ENCODE measurements around the gene GPX4. TPM values are rescaled to one million over a fixed set of nuclear protein-coding genes. Genes with fewer than 3 reads are reported as not detected.

GPX4 gene
- polyA plus RNA-seq, 1 donor from 2014 or later, result 713 TPM

DNA sequence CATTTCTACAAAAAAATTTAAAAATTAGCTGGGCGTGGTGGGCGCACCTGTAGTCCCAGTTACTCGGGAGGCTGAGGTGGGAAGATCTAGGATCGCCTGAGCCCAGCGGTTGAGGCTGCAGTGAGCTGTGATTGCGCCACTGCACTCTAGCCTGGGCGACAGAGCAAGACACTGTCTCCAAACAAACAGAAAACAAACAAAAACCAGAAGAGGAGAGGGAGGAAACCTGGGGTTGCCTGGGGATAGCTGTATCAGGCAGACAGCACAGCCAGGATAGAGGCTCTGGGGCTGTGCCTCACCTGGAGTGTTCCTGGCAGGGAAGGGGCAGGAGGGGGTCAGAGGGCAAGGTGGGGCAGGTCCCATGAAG lies 6.0 kb upstream of the GPX4 start:
- TF ChIP-seq, protein P1, sequence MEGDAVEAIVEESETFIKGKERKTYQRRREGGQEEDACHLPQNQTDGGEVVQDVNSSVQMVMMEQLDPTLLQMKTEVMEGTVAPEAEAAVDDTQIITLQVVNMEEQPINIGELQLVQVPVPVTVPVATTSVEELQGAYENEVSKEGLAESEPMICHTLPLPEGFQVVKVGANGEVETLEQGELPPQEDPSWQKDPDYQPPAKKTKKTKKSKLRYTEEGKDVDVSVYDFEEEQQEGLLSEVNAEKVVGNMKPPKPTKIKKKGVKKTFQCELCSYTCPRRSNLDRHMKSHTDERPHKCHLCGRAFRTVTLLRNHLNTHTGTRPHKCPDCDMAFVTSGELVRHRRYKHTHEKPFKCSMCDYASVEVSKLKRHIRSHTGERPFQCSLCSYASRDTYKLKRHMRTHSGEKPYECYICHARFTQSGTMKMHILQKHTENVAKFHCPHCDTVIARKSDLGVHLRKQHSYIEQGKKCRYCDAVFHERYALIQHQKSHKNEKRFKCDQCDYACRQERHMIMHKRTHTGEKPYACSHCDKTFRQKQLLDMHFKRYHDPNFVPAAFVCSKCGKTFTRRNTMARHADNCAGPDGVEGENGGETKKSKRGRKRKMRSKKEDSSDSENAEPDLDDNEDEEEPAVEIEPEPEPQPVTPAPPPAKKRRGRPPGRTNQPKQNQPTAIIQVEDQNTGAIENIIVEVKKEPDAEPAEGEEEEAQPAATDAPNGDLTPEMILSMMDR (IDR thresholded peaks at IDR 0.05; ENCODE audit: poor library complexity, severe bottlenecking), result no peak
- TF ChIP-seq EP300 (conservative IDR thresholded peaks at IDR 0.05; ENCODE audit: poor library complexity, severe bottlenecking) (no peak), RAD21 (conservative IDR thresholded peaks at IDR 0.05) (no peak)
- H3K4me3 ChIP-seq (ENCODE audit: low read length), result no peak overlapping the region
- peaks cover 3% of the 10 kb centered on the region for H4K20me1 ChIP-seq (ENCODE audit: insufficient read depth)
- no peaks in the 10 kb centered on the region for H3K36me3 ChIP-seq (ENCODE audit: insufficient read depth, low read length)
- H3K9me3 ChIP-seq (ENCODE audit: low read length), result no peaks in the 10 kb centered on the region
- H2AFZ ChIP-seq (ENCODE audit: low read depth, low read length), result no peak overlapping the region
- no peak overlapping the region for H3K4me2 ChIP-seq (ENCODE audit: low read length)
- H3K9me2 ChIP-seq (ENCODE audit: insufficient read depth, low read length), result no peaks in the 10 kb centered on the region
- peaks cover 14% of the 10 kb centered on the region for H3K79me2 ChIP-seq (replicated peaks; ENCODE audit: insufficient read depth, low read length)
- H3K9ac ChIP-seq (ENCODE audit: low read length), result no peak overlapping the region
- H3K27me3 ChIP-seq (ENCODE audit: insufficient read depth, low read depth, low read length), result no peaks in the 10 kb centered on the region
- no peaks in the 10 kb centered on the region for H3F3A ChIP-seq (ENCODE audit: insufficient read depth, low read length, poor library complexity, severe bottlenecking)
- no peak overlapping the region for H3K27ac ChIP-seq (ENCODE audit: low read length)

DNA sequence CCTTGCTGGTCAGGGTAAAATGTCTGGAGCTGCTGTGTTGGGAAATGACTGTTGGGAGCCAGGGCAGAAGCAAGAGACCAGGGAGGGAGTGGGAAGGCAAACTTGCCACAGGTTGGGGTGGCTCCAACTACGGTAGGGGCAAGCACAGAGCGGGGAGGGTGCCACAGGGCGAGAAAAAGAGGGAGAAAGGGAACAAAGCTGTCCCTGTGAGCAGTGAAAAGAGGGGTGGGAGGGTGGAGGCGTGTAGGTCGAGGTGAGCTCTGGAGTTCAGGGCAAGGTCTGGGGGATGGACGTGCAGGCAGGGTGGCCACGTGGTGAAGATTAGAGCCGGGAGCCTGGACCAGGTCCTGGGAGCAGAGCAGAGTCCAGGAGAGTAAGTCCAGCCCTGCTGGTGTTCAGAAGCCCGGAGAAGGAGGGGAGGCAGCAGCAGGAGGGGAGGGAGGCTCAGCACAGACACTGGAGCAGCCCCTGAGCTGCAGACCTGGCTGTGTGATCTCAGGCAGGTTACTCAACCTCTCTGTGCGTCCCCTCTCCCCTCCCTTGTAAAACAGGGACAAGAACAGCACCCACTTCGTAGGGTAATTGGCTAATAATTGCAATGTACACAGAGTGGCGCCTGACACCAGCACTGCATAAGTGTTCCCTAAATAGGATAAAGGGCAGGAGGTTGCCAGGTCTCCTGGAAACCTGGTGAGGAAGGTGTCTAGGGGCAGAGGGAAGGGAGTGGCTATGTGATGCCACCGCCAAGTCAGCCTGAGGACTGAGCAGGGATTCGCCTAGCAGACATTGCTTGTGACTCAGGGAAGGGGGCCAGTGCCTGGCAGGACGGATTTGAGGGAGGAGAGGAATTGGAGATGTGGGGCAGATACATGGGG lies 5.4 kb upstream of the GPX4 start:
- Histone ChIP-seq H3K9me2 (ENCODE audit: insufficient read depth, low read length) (no peaks in the 10 kb centered on the region), H3K79me2 (replicated peaks; ENCODE audit: insufficient read depth, low read length) (peaks cover 14% of the 10 kb centered on the region), H3K36me3 (ENCODE audit: insufficient read depth, low read length) (no peaks in the 10 kb centered on the region), H3K4me2 (ENCODE audit: low read length) (no peak overlapping the region), H3K4me3 (ENCODE audit: low read length) (no peak overlapping the region), H2AFZ (ENCODE audit: low read depth, low read length) (no peak overlapping the region), H3K27me3 (ENCODE audit: insufficient read depth, low read depth, low read length) (no peaks in the 10 kb centered on the region), H3K9ac (ENCODE audit: low read length) (no peak overlapping the region), H3K9me3 (ENCODE audit: low read length) (no peaks in the 10 kb centered on the region), H3K27ac (ENCODE audit: low read length) (no peak overlapping the region), H3F3A (ENCODE audit: insufficient read depth, low read length, poor library complexity, severe bottlenecking) (no peaks in the 10 kb centered on the region), H4K20me1 (ENCODE audit: insufficient read depth) (peaks cover 3% of the 10 kb centered on the region)
- TF ChIP-seq TAF1 (IDR thresholded peaks at IDR 0.05; ENCODE audit: low read depth), result no peak
- TF ChIP-seq, protein P1 (IDR thresholded peaks at IDR 0.05; ENCODE audit: poor library complexity, severe bottlenecking), result no peak

DNA sequence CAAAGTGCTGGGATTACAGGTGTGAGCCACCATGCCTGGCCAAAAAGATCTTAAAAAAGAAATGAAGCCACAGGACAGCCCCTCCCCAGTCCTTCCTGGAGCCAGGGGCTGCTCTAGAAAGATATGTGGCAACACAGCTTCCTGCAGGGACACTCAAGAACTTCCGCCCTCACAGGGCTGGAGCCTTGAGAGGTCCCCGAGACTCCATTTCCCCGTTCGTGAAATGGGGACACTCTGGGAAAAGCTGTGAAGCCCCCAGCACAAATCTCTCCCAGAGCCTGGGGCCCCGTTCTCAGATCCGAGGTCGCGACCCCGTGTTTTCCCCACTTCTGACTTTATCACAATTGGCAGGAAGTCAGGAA lies 2.5 kb upstream of the GPX4 start:
- Histone ChIP-seq H3K4me3 (ENCODE audit: low read length) (no peak overlapping the region), H2AFZ (ENCODE audit: low read depth, low read length) (no peak overlapping the region), H3K9me2 (ENCODE audit: insufficient read depth, low read length) (no peaks in the 10 kb centered on the region), H3F3A (ENCODE audit: insufficient read depth, low read length, poor library complexity, severe bottlenecking) (no peaks in the 10 kb centered on the region), H3K27me3 (ENCODE audit: insufficient read depth, low read depth, low read length) (no peaks in the 10 kb centered on the region), H3K36me3 (ENCODE audit: insufficient read depth, low read length) (no peaks in the 10 kb centered on the region), H4K20me1 (ENCODE audit: insufficient read depth) (no peaks in the 10 kb centered on the region), H3K27ac (ENCODE audit: low read length) (no peak overlapping the region), H3K9me3 (ENCODE audit: low read length) (no peaks in the 10 kb centered on the region), H3K9ac (ENCODE audit: low read length) (no peak overlapping the region), H3K79me2 (replicated peaks; ENCODE audit: insufficient read depth, low read length) (peaks cover 4% of the 10 kb centered on the region), H3K4me2 (ENCODE audit: low read length) (no peak overlapping the region)
- TF ChIP-seq SMC3 (conservative IDR thresholded peaks at IDR 0.05; ENCODE audit: poor library complexity) (no peak), MXI1 (conservative IDR thresholded peaks at IDR 0.05; ENCODE audit: poor library complexity, severe bottlenecking) (no peak), POLR2AphosphoS5 (IDR thresholded peaks at IDR 0.05) (no peak)
